OCI-LY7 (cell line): ENCODE measurements around the gene TSPAN13.

Experiments used
- EZH2phosphoT487 ChIP-seq: fragments of 200-600 bp; sonication (generic); IDR thresholded peaks from 2 replicates; pipeline ENCODE4 v1.6.1; 2018; ENCODE audit warnings: low read depth, borderline replicate concordance, mild to moderate bottlenecking, mixed run types, antibody characterized with exemption, low read length, moderate library complexity, mixed read lengths
- TF ChIP-seq, protein P1 (sequence below): fragments of 200-600 bp; sonication (generic); conservative IDR thresholded peaks from 2 replicates; pipeline ENCODE4 v1.5.1; 2014; ENCODE audit warnings: mild to moderate bottlenecking, antibody characterized with exemption, low read length, moderate library complexity, mixed read lengths

DNA sequence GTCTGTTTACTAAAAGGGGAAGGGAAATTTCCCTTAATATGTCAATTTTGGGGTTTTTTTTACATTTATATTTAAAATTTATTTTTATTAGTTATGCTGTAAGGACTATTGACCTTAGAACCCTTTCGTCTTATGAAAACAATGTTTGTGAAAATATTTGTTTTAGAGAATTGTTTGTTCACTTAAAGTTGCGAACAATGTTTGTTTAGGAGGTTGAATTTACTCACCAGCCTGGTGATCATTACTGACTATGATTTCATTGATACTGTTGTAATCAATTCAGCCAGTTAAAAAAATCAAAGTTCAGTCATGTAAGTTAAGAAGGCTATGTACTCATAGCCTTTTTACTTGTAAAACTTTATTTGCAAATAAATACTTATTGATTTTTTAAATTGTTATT, 27.4 kb upstream of the TSPAN13 start:
- TF ChIP-seq, protein P1, sequence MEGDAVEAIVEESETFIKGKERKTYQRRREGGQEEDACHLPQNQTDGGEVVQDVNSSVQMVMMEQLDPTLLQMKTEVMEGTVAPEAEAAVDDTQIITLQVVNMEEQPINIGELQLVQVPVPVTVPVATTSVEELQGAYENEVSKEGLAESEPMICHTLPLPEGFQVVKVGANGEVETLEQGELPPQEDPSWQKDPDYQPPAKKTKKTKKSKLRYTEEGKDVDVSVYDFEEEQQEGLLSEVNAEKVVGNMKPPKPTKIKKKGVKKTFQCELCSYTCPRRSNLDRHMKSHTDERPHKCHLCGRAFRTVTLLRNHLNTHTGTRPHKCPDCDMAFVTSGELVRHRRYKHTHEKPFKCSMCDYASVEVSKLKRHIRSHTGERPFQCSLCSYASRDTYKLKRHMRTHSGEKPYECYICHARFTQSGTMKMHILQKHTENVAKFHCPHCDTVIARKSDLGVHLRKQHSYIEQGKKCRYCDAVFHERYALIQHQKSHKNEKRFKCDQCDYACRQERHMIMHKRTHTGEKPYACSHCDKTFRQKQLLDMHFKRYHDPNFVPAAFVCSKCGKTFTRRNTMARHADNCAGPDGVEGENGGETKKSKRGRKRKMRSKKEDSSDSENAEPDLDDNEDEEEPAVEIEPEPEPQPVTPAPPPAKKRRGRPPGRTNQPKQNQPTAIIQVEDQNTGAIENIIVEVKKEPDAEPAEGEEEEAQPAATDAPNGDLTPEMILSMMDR = no peak
- TF ChIP-seq EZH2phosphoT487 = no peak
